ENCODE data around the gene MED22. TPM values are rescaled to one million over a fixed set of nuclear protein-coding genes. Genes with fewer than 3 reads are reported as not detected.
"Not testable (repeated sequence)": the region's sequence is repeated elsewhere in the genome, so short reads cannot be mapped to it uniquely, and the experiment has no call there.

The MED22 gene
- total RNA-seq, 1 donor from 2014 or later = 35.7 TPM

GRCh38 chr9:133304158-133304470 is 43.8 kb downstream of the MED22 start:
- Mint-ChIP-seq H3K4me1 (ENCODE audit: low read depth, unreplicated experiment) (peaks cover 18% of the 10 kb centered on the region), H3K9me3 (ENCODE audit: unreplicated experiment) (peaks cover 10% of the 10 kb centered on the region), H3K27ac (ENCODE audit: unreplicated experiment) (no peak overlapping the region), H3K36me3 (ENCODE audit: unreplicated experiment) (peaks cover 19% of the 10 kb centered on the region), H3K4me3 (ENCODE audit: unreplicated experiment) (no peak overlapping the region), H3K27me3 (ENCODE audit: unreplicated experiment) (peaks cover 5% of the 10 kb centered on the region)
- TF ChIP-seq CTCF (IDR thresholded peaks at IDR 0.05; ENCODE audit: partially characterized antibody, unreplicated experiment) = no peak
- DNase-seq = peak; percentile 41

- Mint-ChIP-seq H3K36me3 (ENCODE audit: unreplicated experiment) (peaks cover 16% of the 10 kb centered on the region), H3K4me1 (ENCODE audit: low read depth, unreplicated experiment) (peaks cover 18% of the 10 kb centered on the region), H3K27ac (ENCODE audit: unreplicated experiment) (no peak overlapping the region), H3K4me3 (ENCODE audit: unreplicated experiment) (no peak overlapping the region), H3K27me3 (ENCODE audit: unreplicated experiment) (peaks cover 5% of the 10 kb centered on the region), H3K9me3 (ENCODE audit: unreplicated experiment) (peaks cover 9% of the 10 kb centered on the region)
- no peak for TF ChIP-seq CTCF (IDR thresholded peaks at IDR 0.05; ENCODE audit: partially characterized antibody, unreplicated experiment)
- DNase-seq = no peak
Observed at GRCh38 chr9:133303266-133304157, 44.4 kb downstream of the MED22 start.

GRCh38 chr9:133301253-133302230 is 46.4 kb downstream of the MED22 start:
- H3K27ac Mint-ChIP-seq (ENCODE audit: unreplicated experiment) = peak overlapping the region; percentile 9
- H3K27me3 Mint-ChIP-seq (ENCODE audit: unreplicated experiment) = peaks cover 2% of the 10 kb centered on the region
- peaks cover 11% of the 10 kb centered on the region for H3K4me1 Mint-ChIP-seq (ENCODE audit: low read depth, unreplicated experiment)
- H3K36me3 Mint-ChIP-seq (ENCODE audit: unreplicated experiment) = peaks cover 10% of the 10 kb centered on the region
- no peak overlapping the region for H3K4me3 Mint-ChIP-seq (ENCODE audit: unreplicated experiment)
- DNase-seq = no peak
- TF ChIP-seq CTCF (IDR thresholded peaks at IDR 0.05; ENCODE audit: partially characterized antibody, unreplicated experiment) = no peak
- peaks cover 7% of the 10 kb centered on the region for H3K9me3 Mint-ChIP-seq (ENCODE audit: unreplicated experiment)

GRCh38 chr9:133299996-133300395 is 47.9 kb downstream of the MED22 start:
- H3K4me1 Mint-ChIP-seq (ENCODE audit: low read depth, unreplicated experiment); H3K9me3 Mint-ChIP-seq (ENCODE audit: unreplicated experiment); H3K27me3 Mint-ChIP-seq (ENCODE audit: unreplicated experiment); DNase-seq; H3K4me3 Mint-ChIP-seq (ENCODE audit: unreplicated experiment); H3K27ac Mint-ChIP-seq (ENCODE audit: unreplicated experiment): not testable (repeated sequence)
- H3K36me3 Mint-ChIP-seq (ENCODE audit: unreplicated experiment) = peaks cover 10% of the 10 kb centered on the region

GRCh38 chr9:133294257-133294656 is 53.7 kb downstream of the MED22 start:
- DNase-seq = no peak
- TF ChIP-seq CTCF (IDR thresholded peaks at IDR 0.05; ENCODE audit: partially characterized antibody, unreplicated experiment) = no peak
- Mint-ChIP-seq H3K9me3 (ENCODE audit: unreplicated experiment) (peaks cover 10% of the 10 kb centered on the region), H3K4me3 (ENCODE audit: unreplicated experiment) (no peak overlapping the region), H3K4me1 (ENCODE audit: low read depth, unreplicated experiment) (no peaks in the 10 kb centered on the region), H3K36me3 (ENCODE audit: unreplicated experiment) (peaks cover 22% of the 10 kb centered on the region), H3K27me3 (ENCODE audit: unreplicated experiment) (no peaks in the 10 kb centered on the region), H3K27ac (ENCODE audit: unreplicated experiment) (no peak overlapping the region)
